Astrocyte (in vitro differentiated cells and primary cell): ENCODE data around the gene CNST. TPM values are rescaled to one million over a fixed set of nuclear protein-coding genes. Genes with fewer than 3 reads are reported as not detected.
A peak's percentile ranks its signal among the peaks of the same experiment; 100 is the strongest.

Source experiments
- DNase-seq: peaks from one replicate; pipeline ENCODE4 v3.0.0-alpha.2; 2010; ENCODE audit warnings: low read depth
- FAIRE-seq: peaks from 2 replicates; lab custom pipeline; 2011; peaks lifted over from hg19 to GRCh38; lab: Jason Lieb, UNC
- H2AFZ ChIP-seq: 2 replicates; pipeline ENCODE4 v1.6.0; 2012; ENCODE audit warnings: low read depth, low read length, inconsistent platforms
- H3K27ac ChIP-seq: 2 replicates; pipeline ENCODE4 v1.5.1; 2011; ENCODE audit warnings: low read depth, low read length, inconsistent platforms
- H3K27me3 ChIP-seq: 2 replicates; pipeline ENCODE4 v1.6.0; 2011; ENCODE audit warnings: low read length, inconsistent platforms; ENCODE audit not compliant: insufficient read depth
- H3K36me3 ChIP-seq: 2 replicates; pipeline ENCODE4 v1.5.1; 2011; ENCODE audit warnings: low read length, inconsistent platforms; ENCODE audit not compliant: insufficient read depth
- H3K4me1 ChIP-seq: 2 replicates; pipeline ENCODE4 v1.5.1; 2011; ENCODE audit warnings: low read length, inconsistent platforms; ENCODE audit not compliant: insufficient read depth
- H3K4me2 ChIP-seq: 2 replicates; pipeline ENCODE4 v1.6.0; 2012; ENCODE audit warnings: low read length, inconsistent platforms
- H3K4me3 ChIP-seq: 2 replicates; pipeline ENCODE4 v1.5.1; 2011; ENCODE audit warnings: low read depth, mild to moderate bottlenecking, low read length, inconsistent platforms; ENCODE audit not compliant: insufficient read depth
- H3K79me2 ChIP-seq: 2 replicates; pipeline ENCODE4 v1.6.0; 2012; ENCODE audit warnings: mild to moderate bottlenecking, low read length, inconsistent platforms; ENCODE audit not compliant: insufficient read depth
- H3K9ac ChIP-seq: 2 replicates; pipeline ENCODE4 v1.6.0; 2012; ENCODE audit warnings: mild to moderate bottlenecking, low read length, inconsistent platforms
- H3K9me3 ChIP-seq: 2 replicates; pipeline ENCODE4 v1.5.1; 2012; ENCODE audit warnings: low read depth, mild to moderate bottlenecking, low read length, inconsistent platforms; ENCODE audit not compliant: insufficient read depth
- H4K20me1 ChIP-seq: 2 replicates; pipeline ENCODE4 v1.6.0; 2012; ENCODE audit warnings: low read length, inconsistent platforms; ENCODE audit not compliant: insufficient read depth
- H3K27ac Mint-ChIP-seq: one replicate; pipeline ENCODE4 v1.8.0; 2021; ENCODE audit warnings: mild to moderate bottlenecking, mixed read lengths; ENCODE audit not compliant: unreplicated experiment
- H3K27me3 Mint-ChIP-seq: one replicate; pipeline ENCODE4 v1.8.0; 2021; ENCODE audit warnings: low read depth, mixed read lengths; ENCODE audit not compliant: unreplicated experiment
- H3K36me3 Mint-ChIP-seq: one replicate; pipeline ENCODE4 v1.8.0; 2021; ENCODE audit warnings: low read depth, mixed read lengths; ENCODE audit not compliant: unreplicated experiment
- H3K4me1 Mint-ChIP-seq: one replicate; pipeline ENCODE4 v1.8.0; 2021; ENCODE audit warnings: low read depth, mixed read lengths; ENCODE audit not compliant: unreplicated experiment
- H3K4me3 Mint-ChIP-seq: one replicate; pipeline ENCODE4 v1.8.0; 2021; ENCODE audit warnings: mild to moderate bottlenecking, moderate library complexity, mixed read lengths; ENCODE audit not compliant: unreplicated experiment
- H3K9me3 Mint-ChIP-seq: one replicate; pipeline ENCODE4 v1.8.0; 2021; ENCODE audit warnings: mild to moderate bottlenecking, mixed read lengths; ENCODE audit not compliant: unreplicated experiment
- EZH2 ChIP-seq: IDR thresholded peaks from 2 replicates; pipeline ENCODE4 v1.6.1; 2012; ENCODE audit warnings: mild to moderate bottlenecking, low read length, inconsistent platforms; ENCODE audit not compliant: insufficient read depth
- total RNA-seq: library from RNA; stranded (reverse); gene quantifications from 2 replicates; pipeline ENCODE4 v1.2.1, GENCODE V29; 2021
- TF ChIP-seq, protein P1 (sequence below): IDR thresholded peaks from 2 replicates; pipeline ENCODE4 v1.5.1; 2011; ENCODE audit warnings: low read depth, mild to moderate bottlenecking, inconsistent platforms, low read length, moderate library complexity; ENCODE audit not compliant: insufficient read depth

Gene CNST
- total RNA-seq, 1 donor from 2014 or later, result 19.8 TPM

DNA sequence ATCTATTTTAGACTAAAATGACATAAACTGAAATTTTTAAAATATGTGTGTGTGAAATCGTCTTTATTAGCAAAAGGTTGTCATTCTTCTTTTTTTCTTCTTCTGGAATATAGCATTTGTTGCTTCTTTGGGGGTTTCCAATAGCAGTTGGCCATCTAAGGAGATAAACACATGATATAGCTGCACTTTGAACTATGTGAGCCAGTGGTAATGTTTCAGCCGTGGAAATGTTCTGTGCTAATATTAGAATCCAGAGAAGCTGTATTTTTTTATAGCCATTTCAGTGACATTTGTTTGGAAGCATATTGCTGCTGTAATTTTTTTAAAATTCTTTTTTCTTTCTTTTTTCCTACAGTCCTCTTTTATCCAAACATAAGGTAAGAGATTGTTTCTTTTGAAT lies 75.1 kb downstream of the CNST start:
- H3K4me1 ChIP-seq, result no peaks in the 10 kb centered on the region
- H3K4me1 Mint-ChIP-seq, result no peaks in the 10 kb centered on the region
- H4K20me1 ChIP-seq, result peaks cover 5% of the 10 kb centered on the region
- no peaks in the 10 kb centered on the region for H3K9me3 Mint-ChIP-seq
- H3K4me2 ChIP-seq, result no peak overlapping the region
- no peak overlapping the region for H3K4me3 ChIP-seq
- no peak overlapping the region for H3K9ac ChIP-seq
- no peak for FAIRE-seq
- DNase-seq, result no peak
- peaks cover 5% of the 10 kb centered on the region for H3K36me3 ChIP-seq
- no peak overlapping the region for H3K27ac ChIP-seq
- H3K9me3 ChIP-seq, result no peaks in the 10 kb centered on the region
- H3K27ac Mint-ChIP-seq, result no peak overlapping the region
- H3K36me3 Mint-ChIP-seq, result peaks cover 12% of the 10 kb centered on the region
- H3K4me3 Mint-ChIP-seq, result no peak overlapping the region
- H3K27me3 ChIP-seq, result no peaks in the 10 kb centered on the region
- H3K79me2 ChIP-seq, result peaks cover 10% of the 10 kb centered on the region
- TF ChIP-seq, protein P1, sequence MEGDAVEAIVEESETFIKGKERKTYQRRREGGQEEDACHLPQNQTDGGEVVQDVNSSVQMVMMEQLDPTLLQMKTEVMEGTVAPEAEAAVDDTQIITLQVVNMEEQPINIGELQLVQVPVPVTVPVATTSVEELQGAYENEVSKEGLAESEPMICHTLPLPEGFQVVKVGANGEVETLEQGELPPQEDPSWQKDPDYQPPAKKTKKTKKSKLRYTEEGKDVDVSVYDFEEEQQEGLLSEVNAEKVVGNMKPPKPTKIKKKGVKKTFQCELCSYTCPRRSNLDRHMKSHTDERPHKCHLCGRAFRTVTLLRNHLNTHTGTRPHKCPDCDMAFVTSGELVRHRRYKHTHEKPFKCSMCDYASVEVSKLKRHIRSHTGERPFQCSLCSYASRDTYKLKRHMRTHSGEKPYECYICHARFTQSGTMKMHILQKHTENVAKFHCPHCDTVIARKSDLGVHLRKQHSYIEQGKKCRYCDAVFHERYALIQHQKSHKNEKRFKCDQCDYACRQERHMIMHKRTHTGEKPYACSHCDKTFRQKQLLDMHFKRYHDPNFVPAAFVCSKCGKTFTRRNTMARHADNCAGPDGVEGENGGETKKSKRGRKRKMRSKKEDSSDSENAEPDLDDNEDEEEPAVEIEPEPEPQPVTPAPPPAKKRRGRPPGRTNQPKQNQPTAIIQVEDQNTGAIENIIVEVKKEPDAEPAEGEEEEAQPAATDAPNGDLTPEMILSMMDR, result no peak
- no peak for TF ChIP-seq EZH2
- H2AFZ ChIP-seq, result no peak overlapping the region
- H3K27me3 Mint-ChIP-seq, result no peaks in the 10 kb centered on the region

DNA sequence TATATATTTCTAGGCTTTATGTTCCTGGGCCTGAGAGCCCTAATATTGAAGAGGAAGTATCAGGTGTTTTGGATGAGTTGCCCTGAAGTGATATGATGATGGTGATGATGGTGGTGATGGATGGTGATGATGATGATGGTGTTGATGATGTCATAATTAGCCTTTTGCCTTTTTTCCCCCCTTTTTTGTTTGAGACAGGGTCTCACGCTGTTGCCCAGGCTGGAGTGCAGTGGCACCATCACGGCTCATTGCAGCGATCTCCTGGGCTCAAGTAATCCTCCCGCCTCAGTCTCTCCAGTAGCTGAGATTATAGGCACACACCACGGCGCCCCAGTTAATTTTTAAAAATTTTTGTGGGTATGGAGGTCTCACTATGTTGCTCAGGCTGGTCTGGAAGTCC lies 76.5 kb downstream of the CNST start:
- H3K79me2 ChIP-seq, result peaks cover 2% of the 10 kb centered on the region
- H3K27ac ChIP-seq, result no peak overlapping the region
- Mint-ChIP-seq H3K9me3 (no peaks in the 10 kb centered on the region), H3K4me1 (peaks cover 10% of the 10 kb centered on the region), H3K27ac (no peak overlapping the region), H3K36me3 (peaks cover 10% of the 10 kb centered on the region), H3K27me3 (no peaks in the 10 kb centered on the region), H3K4me3 (no peak overlapping the region)
- no peaks in the 10 kb centered on the region for H3K36me3 ChIP-seq
- H3K4me1 ChIP-seq, result peaks cover 5% of the 10 kb centered on the region
- no peak overlapping the region for H3K9ac ChIP-seq
- peaks cover 5% of the 10 kb centered on the region for H4K20me1 ChIP-seq
- H3K9me3 ChIP-seq, result no peaks in the 10 kb centered on the region
- H3K4me2 ChIP-seq, result no peak overlapping the region
- no peak overlapping the region for H3K4me3 ChIP-seq
- DNase-seq (no peak), FAIRE-seq (no peak)
- TF ChIP-seq, protein P1, result no peak
- TF ChIP-seq EZH2, result no peak
- no peak overlapping the region for H2AFZ ChIP-seq
- no peaks in the 10 kb centered on the region for H3K27me3 ChIP-seq

DNA sequence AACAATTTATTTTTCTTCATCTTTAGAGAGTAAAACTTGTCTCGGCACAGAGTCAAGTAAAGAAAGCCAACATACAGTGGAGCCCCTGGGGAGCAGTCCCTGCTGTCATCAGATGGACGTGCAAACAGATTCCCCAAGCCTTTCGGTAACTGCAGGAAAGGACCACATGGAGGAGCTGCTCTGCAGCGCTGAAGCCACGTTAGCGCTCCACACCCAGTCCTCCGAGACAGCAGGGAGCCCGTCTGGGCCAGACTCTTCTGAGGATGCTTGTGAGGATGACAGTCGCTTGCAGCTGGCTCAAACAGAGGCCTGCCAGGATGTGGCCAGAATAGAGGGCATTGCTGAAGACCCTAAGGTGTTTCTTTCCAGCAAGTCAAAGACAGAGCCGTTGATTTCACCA lies 80.9 kb downstream of the CNST start:
- no peaks in the 10 kb centered on the region for H3K9me3 ChIP-seq
- H2AFZ ChIP-seq, result peak overlapping the region; percentile 19
- H3K36me3 Mint-ChIP-seq, result peaks cover 13% of the 10 kb centered on the region
- no peaks in the 10 kb centered on the region for H3K27me3 ChIP-seq
- H3K4me2 ChIP-seq, result peak overlapping the region; percentile 54
- no peaks in the 10 kb centered on the region for H3K9me3 Mint-ChIP-seq
- H3K36me3 ChIP-seq, result peaks cover 4% of the 10 kb centered on the region
- no peaks in the 10 kb centered on the region for H3K27me3 Mint-ChIP-seq
- peak overlapping the region; percentile 4 for H3K4me3 ChIP-seq
- peaks cover 11% of the 10 kb centered on the region for H3K4me1 Mint-ChIP-seq
- H3K9ac ChIP-seq, result peak overlapping the region; percentile 32
- FAIRE-seq (no peak), DNase-seq (peak; percentile 39)
- peak overlapping the region; percentile 70 for H3K4me3 Mint-ChIP-seq
- H4K20me1 ChIP-seq, result no peaks in the 10 kb centered on the region
- peak overlapping the region; percentile 92 for H3K27ac Mint-ChIP-seq
- peaks cover 5% of the 10 kb centered on the region for H3K4me1 ChIP-seq
- H3K27ac ChIP-seq, result peak overlapping the region; percentile 8
- TF ChIP-seq, protein P1, result peak; percentile 53
- TF ChIP-seq EZH2, result no peak
- H3K79me2 ChIP-seq, result no peaks in the 10 kb centered on the region
